HG02763 (cell line): Measurements from ENCODE around the gene CDK16.

Experiments
- ATAC-seq: cut with Tn5 transposase; IDR thresholded peaks from one replicate; pipeline ENCODE4 v1.9.1; 2021; ENCODE audit warnings: mild to moderate bottlenecking, moderate library complexity; ENCODE audit not compliant: unreplicated experiment

CDK16 gene

DNA sequence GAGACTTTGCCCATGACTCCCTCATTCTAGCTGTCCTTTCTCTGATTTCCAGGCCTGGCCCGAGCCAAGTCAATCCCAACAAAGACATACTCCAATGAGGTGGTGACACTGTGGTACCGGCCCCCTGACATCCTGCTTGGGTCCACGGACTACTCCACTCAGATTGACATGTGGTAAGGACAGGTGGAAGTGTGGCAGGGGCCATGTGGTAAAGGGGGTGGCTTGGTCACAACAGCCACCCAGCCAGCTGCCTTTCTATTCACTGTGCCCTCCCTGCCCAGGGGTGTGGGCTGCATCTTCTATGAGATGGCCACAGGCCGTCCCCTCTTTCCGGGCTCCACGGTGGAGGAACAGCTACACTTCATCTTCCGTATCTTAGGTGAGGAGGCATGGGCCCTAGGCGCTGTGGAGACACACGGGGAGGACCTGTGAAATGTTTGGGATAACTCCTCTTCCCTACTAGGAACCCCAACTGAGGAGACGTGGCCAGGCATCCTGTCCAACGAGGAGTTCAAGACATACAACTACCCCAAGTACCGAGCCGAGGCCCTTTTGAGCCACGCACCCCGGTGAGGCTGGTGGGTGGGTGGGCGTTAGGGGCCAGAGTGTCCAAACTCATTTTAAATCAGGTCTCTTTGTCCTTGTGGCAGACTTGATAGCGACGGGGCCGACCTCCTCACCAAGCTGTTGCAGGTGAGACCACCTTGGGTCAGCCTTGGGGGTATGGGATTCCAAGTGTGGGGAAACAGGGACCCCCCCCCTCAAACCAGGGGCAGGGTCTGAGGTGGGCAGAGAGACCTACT, 8.3 kb downstream of the CDK16 start:
- no peak for ATAC-seq

DNA sequence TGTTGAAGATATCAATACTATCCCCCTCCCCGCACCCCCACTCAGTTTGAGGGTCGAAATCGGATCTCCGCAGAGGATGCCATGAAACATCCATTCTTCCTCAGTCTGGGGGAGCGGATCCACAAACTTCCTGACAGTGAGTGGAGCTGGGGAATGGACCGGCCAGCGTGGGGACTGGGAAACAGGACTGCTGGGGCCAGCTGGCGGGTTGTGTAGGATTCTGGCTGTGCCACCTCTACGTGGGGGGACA, 8.8 kb downstream of the CDK16 start:
- ATAC-seq, result no peak

DNA sequence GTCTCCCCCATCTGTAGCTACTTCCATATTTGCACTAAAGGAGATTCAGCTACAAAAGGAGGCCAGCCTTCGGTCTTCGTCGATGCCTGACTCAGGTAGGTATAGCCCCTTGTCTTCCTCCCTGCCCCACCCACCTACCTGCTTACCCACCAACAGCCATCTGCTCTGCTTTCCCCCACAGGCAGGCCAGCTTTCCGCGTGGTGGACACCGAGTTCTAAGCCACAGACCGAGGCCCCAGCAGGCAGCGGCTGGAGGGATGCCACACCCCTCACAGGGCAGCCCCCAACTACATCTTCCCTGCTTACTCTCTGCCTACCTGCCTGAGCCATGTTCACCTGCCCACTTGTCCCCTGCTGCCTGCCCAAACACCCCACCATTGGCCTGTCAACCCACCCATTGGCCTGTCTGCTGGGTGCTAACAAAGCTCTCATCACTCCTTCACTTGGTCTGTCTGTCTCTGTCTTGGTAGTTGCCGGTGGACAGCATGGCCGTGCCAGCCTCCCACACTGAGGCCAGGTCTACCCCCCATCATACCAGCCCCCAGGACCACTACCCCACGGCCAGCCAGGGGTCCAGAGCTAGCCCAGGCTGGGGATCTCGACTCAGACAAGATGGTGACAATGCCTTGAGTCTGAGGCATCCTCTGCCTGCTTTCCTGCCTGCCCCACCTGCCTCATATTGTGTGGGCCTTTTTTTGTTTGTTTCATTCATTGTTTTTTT, 10.2 kb downstream of the CDK16 start:
- no peak for ATAC-seq

DNA sequence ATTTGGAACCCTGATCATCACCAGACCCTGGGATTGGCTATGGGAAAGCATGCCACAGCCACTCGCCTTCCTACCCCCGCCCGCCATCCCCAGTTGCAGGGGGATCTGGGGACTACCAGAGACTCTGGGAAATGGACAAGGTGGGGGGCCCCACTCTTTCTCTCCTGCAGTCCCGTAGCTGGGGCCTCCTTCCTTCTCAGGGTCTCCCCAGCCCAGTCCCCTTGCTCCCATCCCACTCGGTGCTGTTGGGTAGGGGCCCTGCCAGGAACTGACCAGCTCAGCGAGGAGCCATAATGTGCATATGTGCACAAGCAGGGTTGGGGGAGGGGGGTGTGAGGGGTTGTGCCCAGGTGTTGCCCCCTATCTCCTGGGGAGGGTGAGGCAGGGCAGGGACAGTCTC, 10.9 kb downstream of the CDK16 start:
- ATAC-seq, result no peak

DNA sequence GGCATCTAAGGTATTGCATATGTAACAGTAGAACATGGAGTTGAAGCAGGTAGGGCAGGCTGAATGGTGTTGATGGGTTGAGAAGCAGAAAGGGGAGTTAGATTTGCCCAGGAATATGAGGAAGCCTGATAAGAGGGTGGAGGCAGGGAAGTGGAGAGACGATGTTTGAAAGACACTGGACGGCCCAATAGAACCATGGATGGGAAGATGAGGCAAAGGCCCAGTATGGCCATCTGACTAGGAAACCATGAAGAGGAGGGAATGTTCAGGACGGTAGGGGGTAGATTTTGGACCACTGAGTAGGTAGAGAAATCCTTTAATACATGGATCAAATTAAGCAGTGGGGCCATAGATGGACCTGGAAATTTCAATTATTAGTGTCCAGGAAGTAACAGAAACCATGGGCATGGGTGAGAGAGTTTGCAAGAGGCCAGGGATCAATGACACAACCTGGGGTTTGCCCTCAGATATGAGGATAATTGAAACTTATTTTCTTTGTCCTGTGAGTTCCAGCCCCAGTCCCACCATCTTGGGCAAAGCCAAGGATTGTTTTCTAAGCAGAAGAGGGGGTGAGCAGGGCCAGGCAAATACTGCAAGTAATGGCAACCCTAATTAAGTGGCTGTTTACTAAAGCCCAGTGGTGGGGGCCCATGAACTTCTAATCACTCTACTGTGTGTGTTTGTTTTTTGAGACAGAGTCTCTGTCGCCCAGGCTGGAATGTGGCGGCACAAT, 11.8 kb downstream of the CDK16 start:
- no peak for ATAC-seq

DNA sequence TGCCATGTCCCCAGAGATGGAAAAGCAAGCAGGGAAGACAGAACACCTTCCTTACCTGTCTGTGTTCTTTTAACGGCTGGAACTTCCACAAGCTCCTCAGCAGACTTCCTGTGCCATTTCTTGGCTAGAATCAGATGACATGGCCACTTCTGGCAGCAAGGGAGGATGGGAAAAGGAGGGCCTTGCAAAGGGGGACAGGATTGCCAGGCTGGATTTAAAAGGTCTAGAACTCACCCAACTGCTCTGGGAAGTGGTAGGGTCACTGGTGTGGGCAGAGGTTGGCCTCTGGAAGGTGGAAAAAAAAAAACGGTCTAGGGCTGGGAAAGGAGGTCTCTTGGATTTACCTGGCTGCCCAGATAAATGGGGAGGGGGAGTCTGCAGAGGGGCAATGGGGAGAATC, 12.7 kb downstream of the CDK16 start:
- no peak for ATAC-seq

DNA sequence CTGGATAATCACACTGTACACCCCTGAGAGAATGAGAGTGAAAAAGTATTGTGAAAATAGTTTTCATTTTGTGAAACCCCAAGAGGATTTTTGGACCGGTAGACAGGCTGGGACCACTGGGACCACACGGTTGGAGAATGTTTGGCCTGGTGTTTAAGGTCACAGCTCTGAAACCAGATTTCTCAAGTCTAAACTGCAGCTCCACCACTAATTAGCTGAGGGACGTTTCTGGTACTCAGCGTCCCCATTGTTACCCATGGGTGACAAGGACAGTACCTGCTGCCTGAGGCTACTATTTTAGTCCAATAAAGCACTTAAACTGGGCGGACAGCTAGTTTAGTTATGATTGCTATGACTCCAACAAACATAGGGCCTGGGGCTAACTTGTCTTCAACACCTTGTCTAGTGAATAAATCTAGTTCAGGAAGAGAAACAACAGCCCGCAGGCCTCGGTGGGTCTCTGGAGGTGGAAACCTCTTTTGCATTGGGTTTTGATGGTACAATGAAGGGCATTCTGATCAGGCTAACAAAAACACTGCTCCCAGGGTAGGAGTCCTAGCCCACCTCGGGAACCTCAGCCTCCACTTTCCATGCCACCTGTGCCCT, 13.8 kb downstream of the CDK16 start:
- ATAC-seq, result no peak

DNA sequence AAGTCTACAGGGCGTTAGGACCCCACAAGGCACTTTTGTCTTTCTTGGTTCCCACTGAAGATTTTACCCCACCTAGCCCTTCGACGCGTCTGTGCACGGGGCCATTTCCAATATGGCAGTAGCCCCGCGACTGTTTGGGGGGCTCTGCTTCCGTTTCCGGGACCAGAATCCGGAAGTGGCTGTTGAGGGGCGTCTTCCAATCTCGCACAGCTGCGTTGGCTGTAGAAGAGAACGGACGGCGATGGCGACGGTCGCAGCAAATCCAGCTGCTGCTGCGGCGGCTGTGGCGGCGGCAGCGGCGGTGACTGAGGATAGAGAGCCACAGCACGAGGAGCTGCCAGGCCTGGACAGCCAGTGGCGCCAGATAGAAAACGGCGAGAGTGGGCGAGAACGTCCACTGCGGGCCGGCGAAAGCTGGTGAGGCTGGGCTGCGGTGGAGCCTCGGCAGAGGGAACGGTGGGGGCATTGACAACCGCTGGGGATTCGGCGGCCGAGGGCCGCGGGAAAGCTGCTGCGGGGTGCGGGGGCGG, 14.4 kb downstream of the CDK16 start, which contains the start of gene USP11:
TSS of gene USP11 (plus strand) at position 207 of the 530 bp plus-strand sequence. CDS start at position 242, 35 bp downstream.
- no peak for ATAC-seq

DNA sequence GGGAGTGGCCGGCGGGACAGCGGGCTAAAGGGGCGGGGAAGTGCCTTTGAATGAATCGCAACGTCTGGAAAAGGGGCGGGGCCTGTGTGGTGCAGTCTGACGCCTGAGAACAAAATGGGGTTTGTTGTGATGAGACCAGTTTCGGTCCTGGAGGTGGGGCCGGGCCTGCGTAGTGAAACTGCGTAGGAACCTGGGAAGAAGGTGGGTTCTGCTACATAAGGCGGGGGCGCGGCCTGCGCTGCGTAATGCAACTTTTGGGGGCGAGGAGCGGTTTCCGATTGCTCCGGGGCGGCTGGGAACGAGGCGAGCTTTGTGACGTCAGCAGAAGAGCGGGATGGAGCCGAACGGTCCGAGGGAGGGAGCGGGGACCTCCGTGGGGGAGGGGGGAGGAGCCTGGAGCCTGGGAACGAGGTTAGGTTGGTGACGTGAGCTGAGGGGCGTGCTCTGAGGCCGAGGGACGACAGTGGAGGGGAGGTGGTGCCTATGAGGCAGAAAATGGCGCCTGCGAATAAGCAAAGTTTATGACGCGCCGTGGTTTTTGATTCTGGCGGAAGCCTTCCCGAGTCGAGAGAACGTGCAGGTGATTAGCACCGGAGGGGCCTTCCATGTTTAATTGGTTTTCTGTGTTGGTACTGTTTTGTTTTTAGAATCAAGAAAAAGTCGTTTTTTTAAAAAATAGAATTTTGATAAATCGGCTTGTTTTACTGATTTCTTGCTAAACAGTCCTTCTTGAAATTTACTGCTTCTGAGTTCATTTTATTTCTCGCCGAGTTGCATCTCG, 15.0 kb downstream of the CDK16 start:
- ATAC-seq, result peak; percentile 79

DNA sequence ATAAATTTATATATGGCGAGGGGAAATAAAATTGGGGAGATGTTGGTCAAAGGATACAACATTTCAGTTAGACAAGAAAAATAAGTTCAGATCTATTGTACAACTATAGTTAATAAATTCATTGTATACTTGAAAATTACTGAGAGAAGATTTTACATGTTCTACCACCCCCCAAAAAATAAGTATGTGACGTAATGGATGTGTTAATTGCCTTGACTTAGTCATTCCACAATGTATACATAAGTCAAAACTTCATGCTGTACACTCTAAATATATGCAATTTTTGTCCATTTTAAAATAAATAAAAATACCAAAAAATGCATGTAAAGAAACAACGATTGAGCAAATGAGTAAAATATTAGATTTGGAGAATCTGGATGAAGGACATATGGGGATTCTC, 16.1 kb downstream of the CDK16 start:
- ATAC-seq, result no peak

DNA sequence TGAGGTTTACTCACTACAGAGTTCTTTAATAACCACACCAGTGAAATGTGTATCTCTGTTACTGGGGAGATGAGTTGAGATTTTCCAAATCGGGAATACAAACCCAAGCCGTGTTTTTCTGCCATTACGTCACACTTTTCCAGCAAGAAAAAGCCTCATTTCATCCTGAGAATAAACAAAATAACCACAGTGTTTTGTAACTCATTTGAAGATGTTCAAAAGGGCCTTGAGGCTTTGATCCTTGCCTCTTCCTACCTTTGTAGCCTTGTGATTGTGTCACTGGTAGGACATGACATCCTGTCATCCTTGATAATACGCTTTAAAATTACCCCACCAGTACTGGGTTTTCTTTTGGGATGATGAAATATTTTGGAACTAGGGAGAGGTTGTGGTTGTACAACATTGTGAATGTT, 17.2 kb downstream of the CDK16 start:
- ATAC-seq, result no peak

DNA sequence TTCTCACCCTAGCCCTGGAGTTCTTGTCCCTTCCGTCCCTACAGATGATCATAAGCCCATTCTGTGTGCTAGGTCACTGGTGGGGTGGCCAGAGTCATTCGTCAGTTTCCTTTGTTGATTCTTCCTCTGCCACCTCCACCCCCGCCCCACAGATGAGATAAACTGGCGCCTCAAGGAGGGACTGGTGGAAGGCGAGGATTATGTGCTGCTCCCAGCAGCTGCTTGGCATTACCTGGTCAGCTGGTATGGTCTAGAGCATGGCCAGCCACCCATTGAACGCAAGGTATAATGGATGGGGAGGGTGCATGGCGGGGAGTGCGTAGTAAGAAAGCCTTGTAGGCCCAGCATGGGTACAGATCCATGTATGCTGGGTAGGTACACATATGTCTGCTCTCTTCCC, 20.7 kb downstream of the CDK16 start:
- no peak for ATAC-seq

DNA sequence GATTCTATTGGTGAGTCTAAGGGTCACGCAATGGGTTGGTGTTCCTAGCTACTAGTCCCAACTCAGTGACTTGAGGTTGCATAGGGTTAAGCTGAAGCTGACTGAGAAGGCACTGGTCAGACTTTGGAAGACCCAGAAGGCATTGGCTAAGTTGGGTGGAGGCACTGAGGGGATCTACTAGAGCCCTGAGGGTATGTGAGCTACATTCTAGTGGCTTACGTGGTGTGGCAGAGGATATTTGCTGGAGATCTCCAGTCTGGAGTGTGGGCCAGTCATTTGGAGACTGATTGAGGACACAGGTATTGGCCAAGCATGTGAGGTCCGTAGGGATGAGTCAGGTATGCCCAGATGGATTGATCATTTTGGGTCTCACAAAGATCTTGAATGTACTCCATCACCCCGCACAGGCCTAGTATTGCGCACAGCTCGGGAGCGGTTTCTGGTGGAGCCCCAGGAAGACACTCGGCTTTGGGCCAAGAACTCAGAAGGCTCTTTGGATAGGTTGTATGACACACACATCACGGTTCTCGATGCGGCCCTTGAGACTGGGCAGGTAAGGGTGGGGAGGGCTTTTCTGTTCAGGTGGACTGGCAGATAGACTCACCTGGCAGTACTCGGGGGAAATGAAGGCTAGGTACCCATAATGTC, 21.5 kb downstream of the CDK16 start:
- ATAC-seq, result no peak

DNA sequence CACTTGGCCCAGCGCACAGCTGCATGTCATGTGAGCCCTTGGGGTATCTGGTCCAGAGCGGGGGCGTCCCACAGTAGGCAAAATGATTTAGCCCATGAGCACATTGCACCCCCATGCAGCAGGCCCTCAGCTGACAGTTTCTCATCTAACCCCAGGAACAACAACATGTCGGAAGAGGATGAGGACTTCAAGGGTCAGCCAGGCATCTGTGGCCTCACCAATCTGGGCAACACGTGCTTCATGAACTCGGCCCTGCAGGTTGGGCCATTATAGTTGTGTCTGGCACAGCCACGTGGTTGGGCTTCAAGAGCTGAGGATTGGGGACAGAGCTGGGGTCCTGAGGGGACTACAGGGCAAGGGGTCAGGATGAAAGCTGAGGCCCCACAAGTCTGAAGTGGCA, 22.1 kb downstream of the CDK16 start:
- no peak for ATAC-seq

DNA sequence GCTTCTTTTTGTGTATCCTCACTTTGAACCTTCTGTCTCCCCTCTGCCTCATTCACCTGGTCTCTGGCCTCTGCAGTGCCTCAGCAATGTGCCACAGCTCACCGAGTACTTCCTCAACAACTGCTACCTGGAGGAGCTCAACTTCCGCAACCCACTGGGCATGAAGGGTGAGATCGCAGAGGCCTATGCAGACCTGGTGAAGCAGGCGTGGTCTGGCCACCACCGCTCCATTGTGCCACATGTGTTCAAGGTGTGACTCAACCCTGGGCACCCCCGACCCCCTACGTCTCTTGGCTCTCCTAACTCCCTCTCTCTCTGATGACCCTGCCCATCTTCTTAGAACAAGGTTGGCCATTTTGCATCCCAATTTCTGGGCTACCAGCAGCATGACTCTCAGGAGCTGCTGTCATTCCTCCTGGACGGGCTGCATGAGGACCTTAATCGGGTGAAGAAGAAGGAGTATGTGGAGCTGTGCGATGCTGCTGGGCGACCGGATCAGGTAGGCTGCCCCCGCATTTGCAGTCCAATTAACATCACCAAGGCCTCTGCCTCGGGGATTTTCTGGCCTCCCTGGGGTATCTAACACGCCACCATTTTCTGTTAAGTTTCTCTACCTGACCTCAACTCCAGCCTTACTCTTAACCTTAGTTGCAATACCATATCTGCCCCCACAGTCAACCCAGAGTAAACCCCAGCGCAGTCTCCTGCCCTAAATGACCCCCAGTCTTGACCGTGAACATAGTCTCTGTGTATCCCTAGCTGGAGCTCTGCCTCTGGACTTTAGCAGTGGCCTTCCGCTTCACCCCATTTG, 22.9 kb downstream of the CDK16 start:
- no peak for ATAC-seq

DNA sequence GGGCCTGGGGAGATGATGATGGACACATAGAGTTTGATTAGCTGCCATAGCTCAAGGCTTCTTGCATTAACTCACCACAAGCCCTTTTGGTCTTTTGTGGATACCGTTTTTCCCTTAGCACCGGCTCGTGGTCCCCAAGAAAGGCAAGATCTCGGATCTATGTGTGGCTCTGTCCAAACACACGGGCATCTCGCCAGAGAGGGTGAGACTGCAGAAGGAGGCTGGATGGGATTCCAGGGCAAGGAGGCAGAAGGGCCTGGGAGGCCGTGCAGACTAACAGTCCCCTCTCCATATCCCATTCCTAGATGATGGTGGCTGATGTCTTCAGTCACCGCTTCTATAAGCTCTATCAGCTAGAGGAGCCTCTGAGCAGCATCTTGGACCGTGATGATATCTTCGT, 23.8 kb downstream of the CDK16 start:
- no peak for ATAC-seq

DNA sequence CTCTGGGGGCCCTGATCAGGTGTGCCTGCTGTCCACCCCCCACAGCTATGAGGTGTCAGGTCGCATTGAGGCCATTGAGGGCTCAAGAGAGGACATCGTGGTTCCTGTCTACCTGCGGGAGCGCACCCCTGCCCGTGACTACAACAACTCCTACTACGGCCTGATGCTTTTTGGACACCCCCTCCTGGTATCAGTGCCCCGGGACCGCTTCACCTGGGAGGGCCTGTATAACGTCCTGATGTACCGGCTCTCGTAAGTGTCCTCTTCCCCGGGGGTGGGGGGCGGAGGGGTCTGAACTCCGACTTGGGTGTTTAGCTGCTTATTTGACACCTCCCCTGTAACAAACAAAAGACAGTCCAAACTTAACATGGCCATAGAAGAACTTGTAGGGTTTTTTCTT, 24.9 kb downstream of the CDK16 start:
- no peak for ATAC-seq

DNA sequence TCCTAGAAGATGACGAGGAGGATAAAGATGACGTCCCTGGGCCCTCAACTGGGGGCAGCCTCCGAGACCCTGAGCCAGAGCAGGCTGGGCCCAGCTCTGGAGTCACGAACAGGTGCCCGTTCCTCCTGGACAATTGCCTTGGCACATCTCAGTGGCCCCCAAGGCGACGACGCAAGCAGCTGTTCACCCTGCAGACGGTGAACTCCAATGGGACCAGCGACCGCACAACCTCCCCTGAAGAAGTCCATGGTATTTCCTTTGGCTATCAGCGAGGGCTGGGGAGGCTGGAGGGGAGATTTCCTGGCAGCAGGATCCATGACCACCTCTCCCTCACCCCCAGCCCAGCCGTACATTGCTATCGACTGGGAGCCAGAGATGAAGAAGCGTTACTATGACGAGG, 26.2 kb downstream of the CDK16 start:
- ATAC-seq, result no peak

DNA sequence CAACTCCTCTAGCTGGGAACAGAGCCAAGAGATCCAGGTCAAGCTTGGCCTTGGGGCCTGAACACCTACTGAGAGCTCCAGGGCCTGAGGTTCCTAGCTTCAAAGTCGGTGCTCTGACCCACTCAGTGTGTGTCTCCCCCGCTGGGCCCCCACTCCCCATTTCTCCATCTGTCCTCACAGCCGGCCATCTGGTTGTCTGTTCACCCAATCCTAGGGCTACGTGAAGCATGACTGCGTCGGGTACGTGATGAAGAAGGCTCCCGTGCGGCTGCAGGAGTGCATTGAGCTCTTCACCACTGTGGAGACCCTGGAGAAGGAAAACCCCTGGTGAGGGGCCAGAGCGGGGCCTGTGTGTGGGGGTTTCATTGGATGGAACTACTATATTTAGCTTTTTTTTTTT, 26.7 kb downstream of the CDK16 start:
- ATAC-seq, result no peak
